Upper lobe of left lung (tissue), 6 donors: ENCODE measurements around the gene WFIKKN1. TPM values are rescaled to one million over a fixed set of nuclear protein-coding genes. Genes with fewer than 3 reads are reported as not detected.

Experiments used
- ATAC-seq, 2 donors: fragments of 200-7000 bp; cut with Tn5 transposase; one replicate each; pipeline ENCODE4 v1.9.1; 2022; ENCODE audit warnings: mild to moderate bottlenecking in 2 of 2, moderate library complexity in 2 of 2; ENCODE audit not compliant: low FRiP score in 2 of 2
- DNase-seq, 2 donors: peaks; one replicate each; pipeline ENCODE4 v3.0.0-alpha.2; 2019 to 2020
- H3K27ac ChIP-seq, 4 donors: fragments of 200-600 bp; sonication (generic); one replicate each; pipeline ENCODE4 v1.5.1; 2016 to 2019
- H3K27me3 ChIP-seq, 4 donors: fragments of 200-600 bp; sonication (generic); one replicate each; pipeline ENCODE4 v1.5.1; 2017 to 2019
- H3K36me3 ChIP-seq, 4 donors: fragments of 200-600 bp; sonication (generic); one replicate each; pipeline ENCODE4 v1.5.1; 2016 to 2019
- H3K4me1 ChIP-seq, 4 donors: fragments of 200-600 bp; sonication (generic); one replicate each; pipeline ENCODE4 v1.5.1; 2018 to 2019
- H3K4me3 ChIP-seq, 4 donors: fragments of 200-600 bp; sonication (generic); one replicate each; pipeline ENCODE4 v1.5.1; 2017 to 2019; ENCODE audit warnings: mild to moderate bottlenecking in 2 of 4, moderate library complexity in 1 of 4
- H3K9me3 ChIP-seq, 4 donors: fragments of 200-600 bp; sonication (generic); one replicate each; pipeline ENCODE4 v1.5.1; 2018 to 2019
- EP300 ChIP-seq, 4 donors: sonication (generic); formaldehyde crosslinking; IDR thresholded peaks; one replicate each; pipeline ENCODE4 v1.5.1; 2017; ENCODE audit warnings: antibody characterized with exemption in 4 of 4, control low read depth in 2 of 4
- POLR2A ChIP-seq, 4 donors: fragments of 450-650 bp; IDR thresholded peaks; one replicate each; pipeline ENCODE4 v1.5.1; 2016 to 2017; ENCODE audit warnings: antibody characterized with exemption in 4 of 4, mild to moderate bottlenecking in 2 of 4
- POLR2AphosphoS5 ChIP-seq, 2 donors: sonication (generic); formaldehyde crosslinking; IDR thresholded peaks; one replicate each; pipeline ENCODE4 v1.5.1; 2017; ENCODE audit warnings: antibody characterized with exemption in 2 of 2
- WGBS, 2 donors: methylation state at CpG; one replicate each; pipeline ENCODE4 v1.1.5; 2017 to 2018; 5-methylcytosine and 5-hydroxymethylcytosine counted together
- total RNA-seq, 6 donors: library from RNA; depleted of rRNA in 4 of 6; stranded (reverse); fragments of >200 nt in 4 of 6; gene quantifications; one replicate each; pipeline versions ENCODE4 v1.1.0 to v1.2.1, GENCODE V29; 2016 to 2021
- TF ChIP-seq, protein P1 (sequence below), 6 experiments: fragments of 450-650 bp in 4 of 6; fragments of 200-600 bp in 2 of 6; sonication (generic) in 2 of 6; IDR thresholded peaks; one replicate each; pipeline ENCODE4 v1.5.1; 2016 to 2019; ENCODE audit warnings: antibody characterized with exemption in 6 of 6
- donor health status: DM: no; HTN: no; CAD: no; lungs with moderate emphysema.
- donor health status: DM: no; HTN: yes; CAD: no; lungs with severe emphysema.

Gene WFIKKN1
- total RNA-seq, 6 donors from 2014 or later: 1.7 to 16.8 (median 5.8) TPM

DNA sequence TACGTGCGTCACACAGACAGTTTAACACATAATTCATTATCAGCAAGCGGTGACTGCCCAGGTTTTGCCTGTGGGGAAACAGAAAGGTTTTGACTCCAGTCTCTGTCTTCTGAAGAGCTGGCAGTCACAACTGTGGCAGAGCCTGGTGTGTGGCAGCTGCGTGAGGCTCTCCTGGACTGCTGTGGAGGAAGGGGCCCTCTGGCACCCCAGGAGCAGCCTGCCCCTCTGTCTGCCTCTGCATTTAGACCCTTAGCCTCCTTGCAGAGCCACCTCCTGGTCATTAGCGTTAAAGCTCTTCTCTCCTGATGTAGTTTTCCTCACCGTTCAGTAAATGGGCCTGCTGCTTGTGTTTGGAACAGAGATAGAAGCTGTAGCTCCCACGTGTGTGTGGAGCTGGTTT is 30.0 kb upstream of the WFIKKN1 start:
- Histone ChIP-seq H3K27me3 (no peaks in the 10 kb centered on the region), H3K4me1 (peaks cover 0 to 11% (median 6%) of the 10 kb centered on the region in 4 donors), H3K4me3 (no peak overlapping the region), H3K36me3 (peaks cover 4 to 29% (median 19%) of the 10 kb centered on the region in 4 donors), H3K27ac (no peak overlapping the region), H3K9me3 (peaks cover 0 to 4% (median 0%) of the 10 kb centered on the region in 4 donors)
- DNase-seq: no peak
- TF ChIP-seq POLR2AphosphoS5 (IDR thresholded peaks at IDR 0.05): no peak
- TF ChIP-seq POLR2A (IDR thresholded peaks at IDR 0.05): no peak
- no peak for TF ChIP-seq EP300 (IDR thresholded peaks at IDR 0.05)
- TF ChIP-seq, protein P1, sequence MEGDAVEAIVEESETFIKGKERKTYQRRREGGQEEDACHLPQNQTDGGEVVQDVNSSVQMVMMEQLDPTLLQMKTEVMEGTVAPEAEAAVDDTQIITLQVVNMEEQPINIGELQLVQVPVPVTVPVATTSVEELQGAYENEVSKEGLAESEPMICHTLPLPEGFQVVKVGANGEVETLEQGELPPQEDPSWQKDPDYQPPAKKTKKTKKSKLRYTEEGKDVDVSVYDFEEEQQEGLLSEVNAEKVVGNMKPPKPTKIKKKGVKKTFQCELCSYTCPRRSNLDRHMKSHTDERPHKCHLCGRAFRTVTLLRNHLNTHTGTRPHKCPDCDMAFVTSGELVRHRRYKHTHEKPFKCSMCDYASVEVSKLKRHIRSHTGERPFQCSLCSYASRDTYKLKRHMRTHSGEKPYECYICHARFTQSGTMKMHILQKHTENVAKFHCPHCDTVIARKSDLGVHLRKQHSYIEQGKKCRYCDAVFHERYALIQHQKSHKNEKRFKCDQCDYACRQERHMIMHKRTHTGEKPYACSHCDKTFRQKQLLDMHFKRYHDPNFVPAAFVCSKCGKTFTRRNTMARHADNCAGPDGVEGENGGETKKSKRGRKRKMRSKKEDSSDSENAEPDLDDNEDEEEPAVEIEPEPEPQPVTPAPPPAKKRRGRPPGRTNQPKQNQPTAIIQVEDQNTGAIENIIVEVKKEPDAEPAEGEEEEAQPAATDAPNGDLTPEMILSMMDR (IDR thresholded peaks at IDR 0.05): no peak
- ATAC-seq: no peak
- 50 to 61% methylated on average over 5 to 7 of the region's 7 CpGs for WGBS, 2 donors

DNA sequence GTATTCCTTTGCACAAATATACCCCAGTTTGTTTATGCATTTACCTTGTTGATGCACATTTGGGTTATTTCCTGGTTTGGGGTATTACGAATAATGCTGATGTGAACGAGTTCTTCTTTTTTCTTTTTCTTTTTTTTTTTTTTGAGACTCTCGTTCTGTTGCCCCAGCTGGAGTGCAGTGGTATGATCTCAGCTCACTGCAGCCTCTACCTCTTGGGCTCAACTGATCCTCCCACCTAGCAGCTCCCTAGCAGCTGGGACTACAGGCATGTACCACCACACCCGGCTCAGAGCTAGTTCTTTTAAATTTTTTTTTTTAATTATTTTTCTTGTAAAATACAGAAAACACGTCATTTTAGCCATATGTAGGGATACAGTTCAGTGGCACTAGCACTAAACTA is 26.9 kb upstream of the WFIKKN1 start:
- no peaks in the 10 kb centered on the region for H3K27me3 ChIP-seq
- WGBS, 2 donors: 77 to 84% methylated on average over 5 of the region's 5 CpGs

DNA sequence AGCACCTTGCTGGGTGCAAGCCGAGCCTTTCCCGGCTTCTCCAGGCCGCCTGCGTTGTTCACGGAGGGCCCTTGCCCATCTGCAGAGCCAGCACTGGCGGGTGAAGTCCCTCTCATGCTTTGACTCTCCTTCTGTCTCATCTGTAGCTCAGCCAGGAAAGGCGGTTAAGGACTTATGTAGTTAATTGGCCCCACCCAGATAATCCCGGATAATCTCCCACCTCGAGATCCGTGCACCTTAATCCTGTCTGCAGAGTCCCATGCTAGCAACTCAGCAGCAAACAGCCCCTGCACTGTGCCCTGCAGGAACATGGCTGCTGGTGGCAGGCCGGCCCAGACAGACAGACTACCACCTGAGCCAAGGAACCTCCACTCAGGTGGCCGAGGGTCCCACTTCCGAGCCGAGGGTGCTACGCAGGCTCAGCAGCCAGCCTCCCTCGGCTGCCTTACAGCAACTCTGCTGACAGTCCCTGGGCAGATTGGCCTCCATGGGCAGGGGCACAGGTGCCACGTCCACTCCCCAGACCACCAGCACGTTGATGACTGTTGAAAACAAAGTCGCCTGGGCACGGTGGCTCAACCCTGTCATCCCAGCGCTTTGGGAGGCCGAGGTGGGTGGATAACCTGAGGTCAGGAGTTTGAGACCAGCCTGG is 24.0 kb upstream of the WFIKKN1 start:
- WGBS, 2 donors: 97 to 98% methylated on average over 20 to 22 of the region's 22 CpGs
- DNase-seq: no peak

More for the DNA sequence above, 26.9 kb upstream of the WFIKKN1 start:
- Histone ChIP-seq H3K4me1 (no peaks in the 10 kb centered on the region), H3K9me3 (peaks cover 0 to 4% (median 0%) of the 10 kb centered on the region in 4 donors), H3K27ac (no peak overlapping the region), H3K4me3 (no peak overlapping the region), H3K36me3 (peaks cover 0 to 20% (median 10%) of the 10 kb centered on the region in 4 donors)
- TF ChIP-seq POLR2A (IDR thresholded peaks at IDR 0.05) (no peak), EP300 (IDR thresholded peaks at IDR 0.05) (no peak), POLR2AphosphoS5 (IDR thresholded peaks at IDR 0.05) (no peak)
- TF ChIP-seq, protein P1 (IDR thresholded peaks at IDR 0.05): no peak
- DNase-seq (no peak), ATAC-seq (no peak)

DNA sequence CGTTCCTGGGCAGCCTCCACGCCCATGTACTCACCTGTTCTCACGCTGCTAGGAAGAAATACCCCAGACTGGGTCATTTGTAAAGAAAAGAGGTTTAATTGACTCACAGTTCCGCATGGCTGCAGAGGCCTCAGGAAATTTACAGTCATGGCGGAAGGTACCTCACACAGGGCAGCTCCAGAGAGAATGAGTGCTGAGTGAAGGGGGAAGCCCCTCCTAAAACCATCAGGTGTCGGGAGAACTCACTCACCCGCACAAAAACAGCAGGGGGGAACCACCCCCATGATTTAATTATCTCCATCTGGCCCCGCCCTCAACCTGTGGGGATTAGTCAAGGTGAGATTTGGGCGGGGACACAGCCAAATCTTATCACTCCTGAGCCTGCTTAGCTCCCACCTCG is 22.8 kb upstream of the WFIKKN1 start:
- no peak for DNase-seq
- no peak overlapping the region for H3K27ac ChIP-seq
- peaks cover 0 to 4% (median 0%) of the 10 kb centered on the region in 4 donors for H3K36me3 ChIP-seq
- WGBS, 2 donors: 80 to 84% methylated on average over 10 of the region's 10 CpGs
- no peak overlapping the region for H3K4me3 ChIP-seq
- H3K4me1 ChIP-seq: peaks cover 0 to 17% (median 7%) of the 10 kb centered on the region in 4 donors
- no peaks in the 10 kb centered on the region for H3K27me3 ChIP-seq
- peaks cover 0 to 4% (median 0%) of the 10 kb centered on the region in 4 donors for H3K9me3 ChIP-seq
- TF ChIP-seq POLR2AphosphoS5 (IDR thresholded peaks at IDR 0.05) (no peak), EP300 (IDR thresholded peaks at IDR 0.05) (no peak), POLR2A (IDR thresholded peaks at IDR 0.05) (no peak)
- TF ChIP-seq, protein P1 (IDR thresholded peaks at IDR 0.05): no peak
- ATAC-seq: no peak

More for the DNA sequence above, 24.0 kb upstream of the WFIKKN1 start:
- Histone ChIP-seq H3K9me3 (peaks cover 0 to 4% (median 0%) of the 10 kb centered on the region in 4 donors), H3K4me3 (no peak overlapping the region), H3K4me1 (peaks cover 0 to 17% (median 7%) of the 10 kb centered on the region in 4 donors), H3K27ac (no peak overlapping the region), H3K36me3 (peaks cover 0 to 4% (median 0%) of the 10 kb centered on the region in 4 donors), H3K27me3 (no peaks in the 10 kb centered on the region)
- no peak for ATAC-seq
- TF ChIP-seq, protein P1 (IDR thresholded peaks at IDR 0.05): no peak
- TF ChIP-seq POLR2A (IDR thresholded peaks at IDR 0.05) (no peak), EP300 (IDR thresholded peaks at IDR 0.05) (no peak), POLR2AphosphoS5 (IDR thresholded peaks at IDR 0.05) (no peak)
